Activated CD8-positive, alpha-beta memory T cell treated with anti-CD3 and anti-CD28 coated beads for 1 hour (primary cell): ENCODE measurements around the gene GULP1.
"Not testable (repeated sequence)": the region's sequence is repeated elsewhere in the genome, so short reads cannot be mapped to it uniquely, and the experiment has no call there.

ENCODE experiments used
- DNase-seq, 2 donors: peaks; one replicate each; pipeline ENCODE4 v3.0.0-alpha.2; 2020; ENCODE audit warnings: low read depth in 1 of 2; ENCODE audit errors: extremely low read depth in 1 of 2

GULP1 gene, protein sequence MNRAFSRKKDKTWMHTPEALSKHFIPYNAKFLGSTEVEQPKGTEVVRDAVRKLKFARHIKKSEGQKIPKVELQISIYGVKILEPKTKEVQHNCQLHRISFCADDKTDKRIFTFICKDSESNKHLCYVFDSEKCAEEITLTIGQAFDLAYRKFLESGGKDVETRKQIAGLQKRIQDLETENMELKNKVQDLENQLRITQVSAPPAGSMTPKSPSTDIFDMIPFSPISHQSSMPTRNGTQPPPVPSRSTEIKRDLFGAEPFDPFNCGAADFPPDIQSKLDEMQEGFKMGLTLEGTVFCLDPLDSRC

GRCh38 chr2:188291617-188292347 lies at the start of gene GULP1:
GULP1 (plus strand) TSS chr2:188291874; CDS start chr2:188477703, 185,829 bp downstream.
- no peak for DNase-seq

- DNase-seq, result no peak
Observed at GRCh38 chr2:188243381-188243780, 48.3 kb upstream of the GULP1 start.

DNA sequence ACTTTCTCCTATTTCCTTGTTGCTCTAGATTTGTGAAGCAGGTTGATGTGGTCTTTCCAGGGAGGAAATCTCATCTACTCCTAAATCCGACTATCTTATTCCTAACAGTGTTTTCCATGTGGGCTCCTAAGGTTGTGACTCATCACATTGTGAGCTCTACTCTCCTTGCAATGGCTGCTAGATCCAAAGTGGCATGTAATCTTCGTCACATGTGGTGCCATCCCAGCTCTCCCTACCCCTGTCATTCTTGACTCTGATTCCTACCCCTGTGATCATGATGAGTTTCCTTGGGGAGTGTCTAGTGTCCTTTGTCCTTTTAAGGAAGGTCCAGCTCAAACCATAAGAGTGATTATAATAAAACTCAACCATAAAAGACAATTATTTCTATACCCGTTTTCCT lies 47.3 kb upstream of the GULP1 start:
- DNase-seq, result no peak

DNA sequence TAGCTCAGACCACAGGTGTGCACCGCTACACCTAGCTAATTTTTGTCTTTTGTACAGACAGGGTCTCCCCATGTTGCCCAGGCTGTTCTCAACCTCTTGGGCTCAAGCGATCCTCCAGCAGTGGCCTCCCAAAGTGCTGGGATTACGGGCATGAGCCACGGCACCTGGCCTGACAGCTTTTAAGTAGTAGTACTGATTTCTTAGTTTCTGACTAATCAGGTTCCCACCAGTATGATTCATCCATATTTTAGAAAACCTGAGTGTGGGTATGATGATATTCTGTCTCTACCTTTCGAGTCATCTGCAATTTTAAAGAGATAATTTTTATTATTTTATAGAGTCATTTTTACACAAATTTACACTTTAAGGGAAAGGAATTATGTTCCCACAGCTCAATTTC lies 46.4 kb upstream of the GULP1 start:
- DNase-seq, result no peak

DNA sequence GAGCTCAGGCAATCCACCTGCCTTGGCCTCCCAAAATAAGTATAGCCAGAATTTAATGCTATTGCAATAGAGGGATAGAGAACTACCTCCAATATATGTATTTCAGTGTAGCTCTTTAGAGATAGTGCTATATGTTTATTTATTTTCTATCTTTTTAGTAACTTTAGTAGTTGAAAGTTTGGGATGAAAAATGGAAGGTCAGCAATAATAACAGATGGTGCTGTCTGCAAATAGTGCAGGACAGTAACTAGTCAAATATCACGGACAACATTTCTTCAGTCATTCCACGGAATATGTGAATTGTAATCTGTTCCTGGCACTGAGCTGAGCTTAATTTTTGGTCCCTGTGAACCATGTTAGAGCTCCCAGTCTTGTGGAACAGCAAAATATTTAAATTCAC lies 43.2 kb upstream of the GULP1 start:
- DNase-seq, result no peak

DNA sequence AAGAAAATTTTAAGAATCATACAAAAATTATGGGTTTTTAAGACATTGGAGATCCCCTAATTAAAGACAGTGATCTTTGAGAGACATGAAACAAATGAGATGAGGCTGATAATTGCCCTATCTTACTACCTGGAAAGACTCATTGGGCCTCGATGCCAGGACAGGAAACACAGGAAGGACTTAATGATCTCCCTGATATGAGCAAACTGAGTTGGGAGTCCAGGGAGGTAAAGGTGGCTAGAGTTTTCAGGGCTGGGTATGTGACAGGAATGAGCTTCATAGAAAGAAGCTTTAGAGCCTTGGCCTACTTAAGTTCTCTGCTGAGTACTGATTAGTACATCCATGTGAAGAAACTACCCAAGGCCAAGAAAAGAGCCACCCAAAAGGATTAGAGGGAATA lies 40.6 kb upstream of the GULP1 start:
- no peak for DNase-seq

DNA sequence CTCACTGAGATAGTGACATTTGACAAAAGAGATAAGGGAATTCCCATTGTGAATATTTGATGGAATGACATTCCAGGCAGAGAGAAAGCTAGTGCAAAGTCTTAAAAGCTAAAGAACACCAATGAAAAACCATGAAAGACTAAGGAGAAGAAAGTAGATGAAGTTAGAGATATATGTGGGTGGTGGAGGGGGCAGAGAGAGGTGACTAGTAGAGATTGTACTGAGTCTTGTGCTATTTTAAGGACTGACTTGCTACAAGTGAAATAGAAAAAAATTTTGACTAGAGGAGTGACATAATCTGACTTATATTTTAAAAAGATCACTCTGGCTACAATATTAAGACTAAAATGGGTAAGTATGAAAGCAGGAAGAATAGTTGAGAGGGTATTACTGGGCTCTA lies 35.3 kb upstream of the GULP1 start:
- no peak for DNase-seq

DNA sequence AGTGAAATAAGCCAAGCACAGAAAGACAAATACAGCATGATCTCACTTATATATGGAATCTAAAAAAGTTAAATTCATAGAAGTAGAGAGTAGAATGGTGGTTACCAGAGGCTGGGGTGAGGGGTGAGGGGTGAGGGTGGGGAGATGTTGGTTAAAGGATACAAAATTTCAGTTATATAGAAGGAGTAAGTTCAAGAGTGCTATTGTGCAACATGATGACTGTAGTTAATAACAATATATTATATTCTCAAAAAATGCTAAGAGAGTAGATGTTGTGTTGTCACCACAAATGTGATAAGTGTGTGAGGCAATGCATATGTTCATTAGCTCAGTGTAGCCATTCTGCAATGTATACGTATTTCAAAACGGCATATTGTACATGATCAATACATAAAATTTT lies 26.4 kb upstream of the GULP1 start:
- no peak for DNase-seq

GRCh38 chr2:188267776-188268175 lies 23.9 kb upstream of the GULP1 start:
- no peak for DNase-seq

- DNase-seq, result no peak
Observed at GRCh38 chr2:188269004-188269403, 22.7 kb upstream of the GULP1 start.

DNA sequence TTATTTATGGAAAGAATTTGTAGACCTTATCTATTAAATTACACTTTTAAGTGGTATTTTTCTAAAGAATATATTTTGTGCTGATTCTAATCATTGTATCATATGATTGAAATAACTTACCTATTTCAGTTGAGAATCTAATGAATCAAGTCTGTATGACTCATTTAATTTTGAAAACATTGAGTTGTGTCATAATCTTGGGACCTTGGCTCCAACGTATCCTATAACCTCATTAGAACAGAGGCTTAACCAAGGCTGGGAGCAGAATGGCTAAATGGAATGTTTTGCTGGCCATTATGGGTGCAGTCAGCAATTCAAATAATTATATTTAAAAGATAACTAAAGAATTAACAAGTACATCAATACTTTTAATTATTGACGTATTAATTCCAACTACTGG lies 19.6 kb upstream of the GULP1 start:
- DNase-seq, result no peak

- no peak for DNase-seq
Observed at GRCh38 chr2:188274274-188274673, 17.4 kb upstream of the GULP1 start.

DNA sequence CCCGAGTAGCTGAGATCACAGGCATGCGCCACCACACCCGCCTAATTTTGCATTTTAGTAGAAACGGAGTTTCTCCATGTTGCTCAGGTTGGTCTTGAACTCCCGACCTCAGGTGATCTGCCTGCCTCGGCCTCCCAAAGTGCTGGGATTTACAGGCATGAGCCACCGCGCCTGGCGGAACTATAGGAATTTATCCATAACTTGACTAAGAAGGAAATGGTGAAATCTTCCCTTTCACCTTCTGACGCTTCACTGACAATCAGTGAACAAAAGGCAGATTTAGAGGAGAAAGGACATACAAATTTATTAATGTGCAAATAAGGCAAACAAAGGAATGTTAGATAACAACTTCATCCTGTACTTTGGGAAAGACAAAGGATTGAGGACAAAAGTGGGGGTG lies 15.4 kb upstream of the GULP1 start:
- DNase-seq, result no peak

DNA sequence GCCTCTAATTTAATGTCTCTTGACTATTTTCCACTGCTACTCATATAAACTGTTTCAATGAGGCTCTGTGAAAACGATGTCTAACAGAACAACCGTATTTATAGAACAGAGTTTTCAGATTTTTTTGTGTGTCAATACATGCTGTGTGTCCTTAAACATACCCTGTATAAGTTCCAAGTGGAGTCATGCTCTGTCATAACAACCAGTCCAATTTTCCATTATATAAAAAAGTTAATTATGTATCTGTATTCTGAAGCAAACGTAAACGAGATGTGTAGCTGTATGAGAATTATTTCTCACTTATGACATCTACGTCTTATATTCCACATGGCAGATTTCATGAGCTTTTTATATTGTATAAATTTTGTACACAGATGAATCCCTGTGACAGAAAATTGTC lies 13.9 kb upstream of the GULP1 start:
- DNase-seq, result no peak

DNA sequence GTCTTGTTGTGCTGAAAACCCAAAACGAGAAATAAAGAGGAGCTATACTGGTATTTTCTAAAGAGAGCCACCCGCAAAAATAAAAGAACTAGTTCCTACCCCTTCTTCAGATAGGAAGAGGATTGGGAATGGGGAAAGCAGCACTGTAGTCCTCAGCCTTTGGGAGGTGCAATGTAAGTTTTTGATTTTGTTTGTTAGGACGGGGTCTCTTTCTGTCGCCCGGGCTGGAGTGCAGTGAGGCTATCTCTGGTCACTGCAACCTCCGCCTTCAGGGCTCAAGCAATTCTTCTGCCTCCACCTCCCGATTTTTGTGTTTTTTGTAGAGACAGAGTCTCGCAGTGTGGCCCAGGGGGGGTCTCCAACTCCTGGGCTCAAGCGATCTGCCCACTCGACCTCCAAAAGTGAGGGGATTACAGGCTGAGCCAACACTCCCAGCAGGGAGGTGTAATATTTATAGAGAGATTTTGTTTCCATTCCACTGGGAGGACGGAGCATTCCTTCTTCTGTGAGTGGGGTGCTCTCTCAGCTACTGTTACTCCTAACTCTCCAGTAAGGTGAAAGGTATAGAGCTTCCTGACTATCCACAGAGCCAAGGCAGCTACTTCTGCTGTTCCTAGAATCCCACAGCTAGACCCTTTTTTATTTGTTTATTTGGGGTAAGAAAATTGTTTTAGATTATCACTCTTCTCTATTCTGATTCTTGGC lies 13.1 kb upstream of the GULP1 start:
- no peak for DNase-seq

DNA sequence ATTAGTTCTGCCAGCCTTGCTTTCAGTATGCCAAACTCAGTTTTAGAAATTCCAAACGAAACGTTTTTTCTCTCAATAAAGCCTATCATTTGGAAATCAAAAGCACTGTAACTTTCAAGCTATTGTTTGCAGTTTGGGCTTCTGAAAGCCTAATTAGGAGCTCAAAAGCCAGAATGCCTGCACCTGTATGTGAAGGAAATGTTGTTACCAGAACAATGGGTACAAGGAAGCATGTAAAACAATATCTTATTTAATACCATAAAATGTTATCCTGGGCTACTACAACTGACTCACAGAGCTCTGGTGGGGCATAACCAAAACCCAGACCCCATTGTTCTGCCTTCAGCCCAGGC lies 12.6 kb upstream of the GULP1 start:
- DNase-seq, result no peak

DNA sequence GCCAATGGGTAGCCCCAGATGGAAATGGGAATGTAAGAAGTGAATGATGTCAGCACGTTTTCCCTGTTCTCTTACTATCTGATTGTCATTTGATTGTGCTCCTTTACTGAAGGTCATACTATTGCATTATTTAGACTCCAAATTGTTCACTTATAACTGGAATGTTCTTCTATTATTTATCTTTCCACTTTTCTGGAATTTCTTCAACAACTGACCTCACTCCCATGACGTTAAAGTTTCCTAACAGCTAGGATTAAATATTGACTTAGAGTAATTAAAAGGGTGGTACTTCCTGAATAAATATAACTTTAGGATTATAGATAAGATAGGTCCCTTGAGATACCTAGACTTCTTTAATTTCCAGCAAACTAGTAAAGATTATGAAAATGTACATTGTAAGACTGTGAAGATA lies 10.9 kb upstream of the GULP1 start:
- DNase-seq, result no peak

GRCh38 chr2:188282907-188283306 lies 8.8 kb upstream of the GULP1 start:
- no peak for DNase-seq

GRCh38 chr2:188284251-188284650 lies 7.4 kb upstream of the GULP1 start:
- DNase-seq, result not testable (repeated sequence)

DNA sequence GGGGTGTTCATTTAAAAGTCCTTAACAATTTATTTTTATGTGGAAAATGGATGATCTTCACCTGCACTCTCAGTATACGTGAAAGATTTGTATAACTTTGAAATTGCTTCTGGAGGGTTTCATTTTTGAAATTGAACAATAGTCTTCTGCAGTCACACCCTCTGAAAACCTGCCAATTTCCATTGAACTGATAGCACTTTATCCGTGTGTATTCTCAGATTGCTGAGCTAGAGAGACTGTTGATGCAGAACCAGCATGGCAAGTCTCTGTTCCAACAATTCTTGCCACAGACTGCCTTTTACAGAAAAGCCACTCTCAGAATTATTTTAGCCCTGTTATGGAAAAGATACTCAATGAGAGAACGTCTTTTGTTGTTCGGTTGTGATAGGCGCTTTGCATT lies 6.6 kb upstream of the GULP1 start:
- no peak for DNase-seq

- no peak for DNase-seq
Observed at GRCh38 chr2:188285774-188286173, 5.9 kb upstream of the GULP1 start.

- no peak for DNase-seq
Observed at GRCh38 chr2:188291142-188291616, 495 bp upstream of the GULP1 start.
